ENCODE results near the gene SLC9A3.

SLC9A3 gene

DNA sequence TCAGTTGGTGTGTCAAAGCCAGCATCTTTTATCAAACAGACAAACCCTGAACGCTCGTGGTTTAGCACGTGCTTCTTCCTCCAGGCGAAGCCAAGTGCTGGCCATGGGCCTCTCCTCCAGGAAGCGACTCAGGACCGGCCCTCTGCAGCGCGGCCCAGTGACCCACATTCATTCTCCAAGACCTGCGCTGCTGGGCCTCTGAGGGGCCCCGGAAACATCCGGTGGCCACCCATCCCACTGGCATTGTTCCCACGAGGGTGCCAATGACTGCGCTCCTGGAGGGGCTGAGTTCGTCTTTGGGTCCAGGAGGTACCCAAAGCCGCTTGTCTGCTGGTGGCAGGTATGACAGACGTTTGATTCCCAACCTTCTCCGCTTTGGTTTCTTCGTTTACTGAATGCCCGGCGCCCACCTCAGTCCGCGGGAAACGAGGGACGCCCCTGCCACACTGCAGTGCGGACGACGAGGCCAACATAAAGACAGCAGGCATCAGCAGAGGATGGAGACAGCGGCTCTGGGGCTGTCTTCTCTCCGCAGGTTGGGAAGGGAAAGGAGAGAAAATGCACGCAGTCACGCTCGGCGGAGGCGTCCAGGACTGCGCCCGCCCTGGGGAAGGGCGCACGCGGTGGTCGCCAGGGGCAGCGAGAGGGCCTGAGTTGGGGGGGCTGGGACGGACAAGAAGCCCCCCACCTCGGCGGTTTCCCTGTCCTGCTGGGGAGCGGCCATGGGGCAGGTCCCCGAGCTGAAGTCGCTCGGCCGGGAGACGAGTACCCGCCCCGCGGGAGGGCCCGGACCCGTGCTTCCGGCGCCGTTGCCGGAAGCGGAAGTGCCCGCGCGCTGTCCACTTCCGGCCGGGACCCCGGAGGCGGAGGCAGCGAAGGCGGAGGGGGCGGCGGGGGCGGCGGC is 81.7 kb downstream of the SLC9A3 start, which contains the start of gene EXOC3:
EXOC3 (plus strand) TSS at position 842 of the 904 bp plus-strand sequence. CDS start 3,030 bp downstream, outside the sequence.
- peak; percentile 96 for DNase-seq (ENCODE audit: low spot score)

DNA sequence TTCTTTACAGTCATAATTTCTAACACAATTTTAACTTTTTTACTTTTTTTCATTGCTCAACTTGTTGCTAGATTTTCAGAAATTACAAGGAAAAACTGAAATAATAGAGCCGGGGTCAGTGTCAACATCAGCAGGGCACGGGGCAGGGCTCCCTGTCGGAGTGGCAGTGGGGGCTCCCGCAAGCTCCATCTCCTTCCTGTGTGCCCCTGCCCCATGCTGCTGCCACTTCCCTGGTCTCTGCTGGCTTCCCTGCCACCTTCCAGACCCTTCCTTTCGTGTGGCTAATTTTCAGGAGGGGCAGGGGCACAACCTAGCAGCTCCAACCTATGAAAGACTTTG is 82.3 kb downstream of the SLC9A3 start:
- no peak for DNase-seq (ENCODE audit: low spot score)

DNA sequence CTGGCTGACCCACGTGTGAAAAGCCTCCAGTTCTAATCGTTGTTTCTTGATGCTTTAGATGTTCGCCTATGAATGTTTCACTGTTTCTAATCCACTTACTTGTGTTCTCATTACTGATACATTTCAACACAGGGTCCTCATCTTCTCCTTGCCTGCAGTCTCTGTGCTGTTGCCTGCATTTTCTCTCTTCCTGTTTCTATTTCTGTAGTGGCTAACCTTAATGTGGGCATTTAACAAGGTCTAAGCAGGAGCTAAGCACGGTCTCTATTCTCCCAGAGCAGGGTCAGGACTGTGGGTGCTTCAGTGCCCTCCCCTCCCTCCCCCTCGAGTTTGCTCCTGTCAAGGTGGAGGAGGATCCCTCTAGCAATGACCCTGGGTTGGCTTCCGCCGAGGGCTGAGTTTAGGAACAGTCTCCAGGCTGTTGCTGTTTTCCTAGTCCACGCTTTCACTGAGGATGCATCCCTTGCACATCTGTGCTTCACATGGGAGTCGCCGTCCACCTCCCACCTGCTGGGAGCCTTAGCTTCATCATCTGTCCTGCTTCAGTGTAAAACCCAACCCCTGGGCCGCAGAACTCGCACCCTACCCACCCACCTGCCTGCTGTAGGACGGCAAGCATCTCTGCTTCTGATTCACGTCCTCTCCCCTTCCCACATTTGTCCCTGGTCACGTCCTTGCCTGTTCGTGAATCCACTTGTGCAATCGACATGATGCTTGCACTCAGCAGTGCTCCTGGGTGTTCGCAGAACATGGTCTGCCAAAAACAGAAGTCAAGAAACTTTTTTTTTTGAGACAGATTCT is 83.6 kb downstream of the SLC9A3 start:
- no peak for DNase-seq (ENCODE audit: low spot score)

DNA sequence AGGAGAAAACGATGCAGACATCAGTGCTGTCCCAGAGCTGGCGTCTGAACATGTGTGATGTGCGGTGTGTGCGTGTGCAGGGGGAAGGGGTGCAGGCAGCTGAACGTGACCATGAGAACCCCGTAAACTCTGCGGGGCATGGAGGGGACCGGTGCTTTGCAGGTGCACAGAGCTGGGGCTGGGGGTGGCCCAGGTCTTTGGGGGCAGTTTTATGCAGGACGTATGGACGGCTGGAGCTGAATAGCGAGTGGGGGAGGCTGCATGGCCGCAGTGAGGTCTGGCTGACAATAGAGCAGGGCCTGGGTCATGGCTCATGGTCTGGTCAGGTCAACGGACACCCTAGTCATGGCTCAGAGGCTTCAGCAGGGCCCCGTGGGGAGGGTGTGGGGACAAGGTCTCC is 84.6 kb downstream of the SLC9A3 start:
- DNase-seq (ENCODE audit: low spot score): no peak

DNA sequence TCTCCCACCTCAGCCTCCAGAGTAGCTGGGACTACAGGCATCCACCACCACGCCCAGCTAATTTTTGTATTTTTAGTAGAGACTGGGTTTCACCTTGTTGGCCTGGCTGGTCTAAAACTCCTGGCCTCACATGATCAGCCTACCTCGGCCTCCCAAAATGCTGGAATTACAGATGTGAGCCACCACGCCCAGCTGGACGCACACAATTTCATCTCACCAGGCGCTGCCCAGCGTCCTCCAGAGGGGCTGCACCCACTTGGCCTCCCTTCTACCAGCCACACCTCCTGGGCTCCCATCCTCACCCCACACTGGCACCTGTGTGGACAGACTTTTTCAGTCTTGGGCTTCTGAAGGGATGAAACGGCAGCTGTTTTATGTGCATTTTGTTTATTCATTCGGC is 85.1 kb downstream of the SLC9A3 start:
- DNase-seq (ENCODE audit: low spot score): no peak

DNA sequence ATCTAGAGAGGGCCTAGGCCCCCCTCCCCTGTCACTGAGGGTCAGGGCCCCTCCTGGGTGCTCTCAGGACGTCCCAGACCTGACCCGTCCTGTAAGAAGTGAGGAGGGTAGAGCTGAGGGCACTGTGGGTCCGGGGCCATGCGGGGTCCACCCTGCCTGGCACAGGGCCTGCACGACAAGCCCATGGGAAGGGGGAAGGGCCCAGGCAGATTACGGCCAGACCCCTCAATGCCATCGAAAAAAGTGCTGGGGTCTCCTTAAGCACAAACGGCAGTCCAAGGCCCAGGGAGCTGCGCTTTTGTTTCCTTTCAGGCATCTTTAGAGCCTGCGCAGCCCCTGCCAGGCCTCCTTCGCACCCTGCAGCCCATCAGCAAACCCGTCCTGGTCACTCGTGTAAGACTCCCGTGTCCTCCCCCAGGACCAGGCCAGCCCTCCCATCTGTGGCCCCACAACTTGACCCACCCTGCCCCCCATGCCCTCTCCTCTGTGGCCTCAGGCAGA is 85.7 kb downstream of the SLC9A3 start:
- no peak for DNase-seq (ENCODE audit: low spot score)

DNA sequence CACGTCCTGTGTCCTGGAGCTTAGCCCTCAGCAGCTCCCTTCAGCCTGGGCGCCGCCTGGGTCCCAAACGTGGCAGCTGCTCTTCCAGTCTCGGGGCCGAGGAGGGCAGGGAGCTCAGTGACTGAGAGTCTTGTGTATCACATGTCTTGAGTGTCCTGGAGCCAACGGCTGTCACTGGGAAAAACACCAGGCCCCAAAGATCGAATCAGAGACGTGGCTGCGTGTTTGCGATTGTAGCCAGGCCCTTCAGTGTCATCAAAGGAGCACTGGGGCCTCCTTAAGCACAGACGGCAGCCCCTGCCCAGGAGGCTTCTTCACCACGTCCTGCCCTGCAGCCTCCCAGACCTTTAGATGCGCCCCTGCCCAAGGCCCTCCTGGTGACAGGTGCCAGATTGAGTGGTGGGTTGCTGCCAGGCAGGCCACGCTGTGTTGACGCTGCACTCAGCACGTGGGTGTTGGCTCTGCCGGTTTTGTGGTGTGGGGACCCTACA is 86.9 kb downstream of the SLC9A3 start:
- no peak for DNase-seq (ENCODE audit: low spot score)

DNA sequence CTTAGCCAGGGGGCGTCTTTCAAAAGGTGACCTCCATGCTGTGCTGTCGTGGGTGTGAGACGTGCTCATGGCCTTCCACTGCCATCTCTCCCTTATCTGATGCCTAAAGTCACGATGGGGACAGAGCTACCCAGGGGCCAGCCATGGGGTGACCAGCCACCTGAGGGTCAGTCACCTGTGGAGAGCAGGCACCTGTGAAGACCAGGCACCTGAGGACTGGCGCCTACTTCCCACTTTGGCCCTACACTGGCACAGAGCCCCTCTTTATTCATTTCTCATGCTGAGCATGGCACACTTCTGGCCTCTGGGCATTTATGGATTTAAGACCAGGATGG is 87.6 kb downstream of the SLC9A3 start:
- no peak for DNase-seq (ENCODE audit: low spot score)

DNA sequence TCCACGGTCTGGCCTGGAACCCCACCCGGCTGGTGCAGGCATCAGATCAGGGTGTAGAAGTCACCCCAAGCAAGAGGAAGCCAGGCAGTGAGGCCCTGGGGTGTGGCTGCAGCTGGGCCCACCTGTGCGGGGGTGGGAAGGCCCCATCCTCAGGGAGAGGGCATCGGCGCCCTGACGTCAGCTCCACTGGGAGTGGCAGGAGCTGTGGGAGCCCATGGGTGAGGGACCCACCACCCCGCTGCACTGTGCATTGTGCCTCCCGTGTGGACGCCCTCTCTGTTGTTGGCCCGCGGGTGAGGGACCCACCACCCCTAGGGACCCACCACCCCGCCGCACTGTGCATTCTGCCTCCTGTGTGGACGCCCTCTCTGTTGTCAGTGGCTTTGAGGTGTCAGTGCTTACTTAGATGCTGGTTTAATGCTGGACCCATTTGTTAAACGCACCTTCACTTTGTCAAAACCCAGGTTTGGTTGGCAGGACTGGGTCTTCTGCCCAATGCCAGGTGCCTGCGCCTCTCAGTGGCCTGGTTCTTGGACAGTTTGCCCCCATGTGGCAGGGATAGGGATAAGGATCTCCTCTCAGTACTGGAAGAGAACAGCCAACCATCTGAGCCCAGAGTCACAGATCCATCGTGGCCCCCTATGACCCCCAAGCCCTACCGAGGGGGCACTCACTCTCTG is 88.1 kb downstream of the SLC9A3 start:
- DNase-seq (ENCODE audit: low spot score): peak; percentile 67

DNA sequence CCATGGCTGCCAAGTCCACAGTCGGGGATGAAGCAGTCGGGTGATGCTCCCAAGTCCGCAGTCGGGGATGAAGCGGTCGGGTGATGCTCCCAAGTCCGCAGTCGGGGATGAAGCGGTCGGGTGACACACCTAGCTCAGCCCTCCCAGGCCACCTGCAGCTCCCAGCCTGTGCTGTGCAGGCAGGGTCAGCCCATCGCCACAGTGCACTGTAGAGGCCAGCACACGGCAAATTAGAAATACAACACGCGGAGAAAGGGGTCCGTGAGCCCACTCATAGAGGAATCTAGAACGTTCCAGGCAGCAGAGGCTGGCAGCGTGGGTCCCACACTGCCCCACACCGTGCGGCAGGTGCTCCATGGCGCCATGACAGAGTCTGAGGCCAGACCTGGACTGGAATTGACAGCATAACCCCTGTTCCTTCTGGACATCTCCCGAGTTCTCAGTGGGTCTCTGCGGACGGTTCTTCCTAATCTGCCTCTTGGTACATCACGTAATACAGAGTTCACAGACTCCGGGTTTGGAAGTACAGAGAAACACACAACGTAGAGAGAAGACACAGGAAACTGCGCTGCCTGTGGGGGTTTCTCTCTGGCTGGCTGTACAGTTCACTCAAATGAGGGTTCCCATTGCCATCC is 89.0 kb downstream of the SLC9A3 start:
- no peak for DNase-seq (ENCODE audit: low spot score)

DNA sequence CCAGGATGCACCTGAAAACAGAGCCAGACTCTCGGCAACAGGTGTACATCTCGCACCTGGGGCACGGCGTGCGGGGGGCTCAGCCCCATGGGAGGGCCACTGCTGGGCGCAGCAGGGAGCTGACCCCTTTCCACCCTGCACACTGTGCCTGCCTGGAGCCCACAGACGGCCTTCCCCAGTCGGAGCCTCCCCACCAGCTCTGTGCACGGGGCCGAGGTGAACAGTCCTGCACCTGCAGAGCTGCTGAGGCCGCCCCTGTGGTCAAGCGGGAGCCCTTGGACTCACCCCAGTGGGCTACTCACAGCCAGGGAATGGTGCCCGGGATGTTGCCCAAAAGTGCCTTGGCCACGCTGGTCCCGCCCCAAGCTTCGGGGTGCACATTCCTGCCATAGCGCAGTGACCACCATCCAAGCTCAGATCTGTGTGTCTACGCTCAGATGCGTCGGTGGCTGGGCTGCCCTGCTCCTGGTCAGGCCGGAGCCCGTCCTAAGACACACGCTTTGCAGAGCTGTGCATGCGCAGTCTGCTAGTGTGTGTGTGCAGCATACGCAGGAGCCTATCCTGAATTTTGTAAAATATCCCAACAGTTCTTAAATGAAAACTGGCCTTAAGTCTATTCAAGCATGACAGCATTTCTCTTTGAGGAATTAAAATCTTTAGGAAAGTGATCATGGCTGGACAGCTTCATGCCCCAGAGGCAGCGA is 89.7 kb downstream of the SLC9A3 start:
- DNase-seq (ENCODE audit: low spot score): no peak

DNA sequence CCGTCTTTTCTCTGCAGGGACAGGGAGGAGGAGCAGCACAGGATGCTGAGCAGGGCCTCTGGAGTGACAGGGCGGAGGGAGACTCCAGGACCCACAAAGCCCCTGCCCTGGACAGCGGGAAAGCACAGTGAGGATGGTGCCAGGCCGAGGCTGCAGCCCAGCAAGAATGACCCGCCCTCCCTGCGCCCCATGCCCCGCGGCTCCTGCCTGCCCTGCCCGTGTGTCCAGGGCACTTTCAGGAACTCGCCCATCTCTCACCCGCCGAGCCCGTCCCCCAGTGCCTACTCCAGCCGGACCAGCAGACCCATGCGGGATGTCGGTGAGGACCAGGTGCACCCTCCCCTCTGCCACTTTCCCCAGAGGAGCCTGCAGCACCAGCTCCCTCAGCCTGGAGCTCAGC is 90.4 kb downstream of the SLC9A3 start:
- DNase-seq (ENCODE audit: low spot score): no peak

DNA sequence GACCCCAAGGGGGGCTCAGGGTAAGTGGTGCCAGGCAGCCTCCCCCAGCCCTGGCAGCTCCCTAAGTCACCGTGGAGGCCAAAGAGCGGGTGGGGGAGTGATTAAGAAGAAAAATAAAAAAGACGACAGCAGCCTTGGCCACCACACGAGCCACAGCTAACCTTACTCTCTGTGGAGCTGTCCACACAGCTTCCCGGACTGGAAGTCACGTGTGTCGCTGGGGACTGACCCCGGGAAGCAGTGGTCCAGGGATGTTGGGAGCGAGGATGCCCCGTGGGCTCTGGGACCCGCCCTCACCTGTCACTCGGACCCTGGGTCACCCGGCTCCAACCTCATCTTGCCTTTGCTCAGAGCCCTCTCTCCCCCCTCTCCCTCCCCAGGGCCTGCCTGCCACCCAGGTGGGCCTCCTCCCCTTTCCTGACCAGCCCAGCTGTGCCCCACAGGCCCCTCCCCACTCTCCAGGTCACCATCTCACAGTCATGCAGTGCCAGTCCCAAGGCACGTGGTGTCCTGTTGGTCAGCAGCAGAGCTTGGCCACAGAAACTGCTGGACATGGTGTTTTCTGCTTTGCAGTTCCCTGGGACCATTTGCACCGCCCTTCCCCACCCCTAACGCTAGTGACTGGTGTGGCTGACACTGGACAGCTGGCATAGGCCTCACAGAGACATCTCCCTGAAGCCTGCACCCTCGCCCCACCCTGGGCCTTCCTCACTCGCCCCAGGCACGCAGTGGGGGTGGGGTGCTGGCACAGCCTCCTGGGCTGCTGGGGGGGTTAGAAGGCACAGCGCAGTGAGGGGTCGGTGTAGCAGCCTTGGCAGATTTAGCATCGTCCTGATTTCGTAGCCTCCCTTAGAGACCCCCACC is 91.1 kb downstream of the SLC9A3 start:
- peak; percentile 56 for DNase-seq (ENCODE audit: low spot score)

DNA sequence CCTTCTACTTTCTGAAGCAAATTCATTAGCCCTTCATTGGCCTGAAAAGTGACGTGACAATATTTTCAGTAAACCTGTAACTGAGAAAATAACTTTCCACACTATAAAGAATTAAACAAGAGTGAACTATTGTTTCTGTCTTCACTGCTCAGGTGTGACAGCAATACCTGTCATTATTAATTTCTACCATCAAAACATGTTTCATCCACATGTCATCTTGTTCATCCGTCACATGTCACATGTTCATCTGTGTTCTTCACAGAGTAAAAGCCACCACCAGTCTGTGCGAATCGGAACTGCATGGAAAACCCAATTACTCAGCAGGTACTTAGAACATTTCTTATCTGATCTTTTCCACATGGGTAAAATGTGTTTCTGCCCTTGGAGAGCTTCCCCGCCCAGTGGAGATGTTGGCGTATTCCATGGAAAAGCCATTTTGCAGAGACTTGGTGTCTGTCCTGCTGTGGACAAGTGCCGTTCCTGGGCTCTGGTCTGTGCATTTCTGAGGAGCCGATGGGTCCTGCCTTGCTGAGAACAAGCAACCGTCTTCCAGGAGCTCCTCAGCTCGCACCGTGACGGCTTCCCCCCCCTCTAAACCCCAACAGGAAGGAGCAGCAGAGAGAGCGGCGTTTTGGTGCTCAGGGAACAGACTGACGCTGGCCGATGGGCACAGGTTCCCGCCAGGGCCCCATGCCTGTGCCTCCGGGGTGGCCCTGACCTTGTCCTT is 91.9 kb downstream of the SLC9A3 start:
- no peak for DNase-seq (ENCODE audit: low spot score)

DNA sequence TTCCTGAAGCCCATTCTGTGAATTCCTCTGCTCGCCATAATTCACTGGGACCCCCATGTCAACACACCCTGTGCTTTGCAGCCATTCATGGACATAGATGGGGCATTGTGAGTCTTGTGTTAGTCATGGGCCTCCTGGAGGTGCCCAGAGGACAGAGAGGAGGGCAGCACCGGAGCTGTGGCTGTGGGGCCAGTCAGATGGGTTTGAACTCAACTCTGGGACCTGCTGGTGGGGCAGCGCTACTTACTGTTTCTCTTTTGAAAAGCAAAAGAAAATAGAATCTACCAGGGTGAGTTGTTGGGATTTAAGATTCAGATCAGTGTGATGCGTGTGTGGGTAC is 92.6 kb downstream of the SLC9A3 start:
- DNase-seq (ENCODE audit: low spot score): no peak

DNA sequence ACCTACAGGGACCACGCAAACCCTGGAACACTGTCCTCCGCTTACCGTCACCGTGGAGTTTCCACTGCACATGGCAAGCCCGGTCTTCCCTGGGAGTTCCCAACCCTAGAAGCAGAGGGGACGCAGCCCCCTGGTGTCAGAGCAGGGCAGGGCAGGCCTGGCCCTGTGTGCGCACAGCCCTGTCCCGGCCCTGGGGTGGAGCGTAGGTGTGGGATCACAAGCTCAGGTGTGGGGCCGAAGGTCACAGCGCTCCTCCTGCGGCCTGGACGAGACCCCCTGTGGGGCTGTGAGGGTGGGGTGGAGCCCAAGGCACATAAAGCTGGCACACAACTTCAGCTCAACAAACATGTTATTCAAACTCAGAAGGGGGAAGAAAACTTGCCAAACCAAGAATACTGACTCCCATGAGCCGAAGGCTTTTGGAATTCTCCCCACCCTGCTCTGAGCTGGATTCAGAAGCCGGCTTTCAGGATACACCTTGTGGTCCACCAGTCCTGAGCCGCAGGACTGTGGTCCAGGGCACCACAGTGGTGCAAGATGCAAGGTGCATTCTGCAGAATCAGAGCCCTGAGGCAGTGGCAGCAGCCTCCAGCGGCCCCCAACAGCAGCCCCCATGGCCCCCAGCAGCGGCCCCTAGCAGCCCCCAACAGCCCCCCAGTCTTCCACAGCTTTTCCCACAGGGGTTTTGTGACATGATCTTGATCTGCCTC is 93.1 kb downstream of the SLC9A3 start:
- DNase-seq (ENCODE audit: low spot score): peak; percentile 71

DNA sequence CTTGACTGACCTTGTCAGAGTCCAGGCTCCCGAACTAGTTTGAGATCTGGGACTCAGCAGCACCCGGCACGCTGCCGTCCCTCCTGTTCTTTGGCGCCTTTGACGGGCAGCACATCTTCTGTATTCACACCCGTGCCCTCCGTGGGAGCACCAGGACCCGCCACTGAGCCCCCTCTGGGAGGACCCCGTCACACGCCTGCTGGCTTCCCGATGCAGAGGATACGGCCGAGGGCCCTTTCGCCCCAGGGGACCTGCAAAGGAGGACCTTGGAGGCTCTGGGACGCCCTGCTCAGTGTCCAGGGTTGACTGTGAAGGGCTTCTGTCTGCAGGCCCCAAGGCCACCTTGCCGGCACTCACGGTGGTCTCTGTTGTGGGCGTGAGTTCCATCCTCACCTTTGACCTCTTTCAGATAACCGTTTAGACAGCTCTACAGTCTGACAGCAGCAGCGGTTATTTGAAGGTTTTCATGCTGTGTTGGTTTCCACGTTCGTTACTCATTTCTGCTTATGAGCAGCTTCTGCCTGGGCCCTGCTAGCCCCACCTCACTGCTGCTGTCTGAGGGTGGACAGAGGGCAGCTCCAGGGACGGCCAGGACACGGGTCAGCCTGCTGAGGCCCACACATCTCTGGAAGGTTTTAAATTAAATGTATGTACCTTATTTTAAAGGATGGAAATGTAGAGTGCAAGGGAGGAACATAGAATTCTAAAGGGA is 93.9 kb downstream of the SLC9A3 start:
- DNase-seq (ENCODE audit: low spot score): no peak

DNA sequence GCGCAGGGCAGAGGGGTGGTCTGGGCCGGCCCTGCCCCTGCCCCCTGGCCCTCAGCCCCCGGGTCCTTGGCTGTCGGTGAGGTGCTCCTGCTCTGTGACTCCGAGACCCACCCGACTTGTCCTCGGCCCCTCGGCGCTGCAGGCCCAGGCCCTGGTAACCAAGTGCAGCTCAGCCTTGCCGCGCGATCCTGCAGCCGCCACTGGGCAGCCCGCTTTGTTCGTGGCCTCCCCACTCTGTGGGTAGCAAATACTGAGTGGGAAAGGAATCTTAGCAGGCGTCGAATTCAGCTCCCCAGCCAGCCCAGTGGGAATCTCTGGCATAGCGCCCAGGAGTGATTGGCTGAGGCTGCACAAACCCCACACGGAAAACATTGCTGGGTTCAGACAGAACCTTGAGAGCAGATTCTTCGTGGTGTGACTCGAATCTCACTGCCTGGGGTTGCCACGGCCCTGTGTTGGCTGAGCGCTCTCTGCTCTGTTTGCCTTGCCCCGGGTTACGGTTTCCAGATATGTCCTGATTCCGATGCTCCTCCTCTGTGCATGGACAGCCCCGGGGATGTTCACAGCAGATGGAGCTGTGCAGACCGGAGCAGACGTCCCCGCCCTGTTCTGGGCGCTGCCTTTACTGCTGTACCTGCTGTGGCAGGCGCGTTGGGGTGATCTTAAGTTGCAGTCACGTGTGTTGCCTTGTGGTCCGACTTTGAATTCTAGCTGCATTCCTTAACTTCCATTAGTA is 94.6 kb downstream of the SLC9A3 start:
- peak; percentile 89 for DNase-seq (ENCODE audit: low spot score)

Measured in AG08396 (cell line).